GM18498 (cell line): ENCODE data around the gene KCNQ1OT1.

Experiments
- ATAC-seq: cut with Tn5 transposase; IDR thresholded peaks from one replicate; pipeline ENCODE4 v1.9.1; 2021; ENCODE audit warnings: mild to moderate bottlenecking, moderate library complexity; ENCODE audit not compliant: unreplicated experiment

The KCNQ1OT1 gene

GRCh38 chr11:2721210-2721916, 21.6 kb upstream of the KCNQ1OT1 start:
- ATAC-seq, result no peak

- ATAC-seq, result no peak
These were observed 20.2 kb upstream of the KCNQ1OT1 start for GRCh38 chr11:2719831-2720590.

GRCh38 chr11:2718817-2719438, 19.1 kb upstream of the KCNQ1OT1 start:
- ATAC-seq, result no peak

- no peak for ATAC-seq
These were observed 17.9 kb upstream of the KCNQ1OT1 start for GRCh38 chr11:2717561-2718325.

- ATAC-seq, result no peak
These were observed 16.7 kb upstream of the KCNQ1OT1 start for GRCh38 chr11:2716376-2717095.

GRCh38 chr11:2715716-2716350, 16.0 kb upstream of the KCNQ1OT1 start:
- no peak for ATAC-seq

GRCh38 chr11:2714871-2715270, 15.1 kb upstream of the KCNQ1OT1 start:
- ATAC-seq, result no peak

GRCh38 chr11:2714463-2714800, 14.6 kb upstream of the KCNQ1OT1 start:
- no peak for ATAC-seq

- ATAC-seq, result no peak
These were observed 14.1 kb upstream of the KCNQ1OT1 start for GRCh38 chr11:2713661-2714462.

GRCh38 chr11:2713094-2713493, 13.3 kb upstream of the KCNQ1OT1 start:
- no peak for ATAC-seq

GRCh38 chr11:2711161-2711560, 11.4 kb upstream of the KCNQ1OT1 start:
- ATAC-seq, result no peak

GRCh38 chr11:2709429-2709828, 9.6 kb upstream of the KCNQ1OT1 start:
- ATAC-seq, result no peak

GRCh38 chr11:2708757-2709281, 9.0 kb upstream of the KCNQ1OT1 start:
- no peak for ATAC-seq

- no peak for ATAC-seq
These were observed 8.4 kb upstream of the KCNQ1OT1 start for GRCh38 chr11:2708151-2708581.

GRCh38 chr11:2707736-2708135, 7.9 kb upstream of the KCNQ1OT1 start:
- ATAC-seq, result no peak

GRCh38 chr11:2706321-2706720, 6.5 kb upstream of the KCNQ1OT1 start:
- ATAC-seq, result no peak

GRCh38 chr11:2704896-2705606, 5.3 kb upstream of the KCNQ1OT1 start:
- ATAC-seq, result no peak

GRCh38 chr11:2704356-2704755, 4.6 kb upstream of the KCNQ1OT1 start:
- ATAC-seq, result no peak
